ENCODE data around the gene GPC5. TPM values are rescaled to one million over a fixed set of nuclear protein-coding genes. Genes with fewer than 3 reads are reported as not detected.

GPC5 gene
- total RNA-seq, 1 donor from 2014 or later: 0.57 TPM

DNA sequence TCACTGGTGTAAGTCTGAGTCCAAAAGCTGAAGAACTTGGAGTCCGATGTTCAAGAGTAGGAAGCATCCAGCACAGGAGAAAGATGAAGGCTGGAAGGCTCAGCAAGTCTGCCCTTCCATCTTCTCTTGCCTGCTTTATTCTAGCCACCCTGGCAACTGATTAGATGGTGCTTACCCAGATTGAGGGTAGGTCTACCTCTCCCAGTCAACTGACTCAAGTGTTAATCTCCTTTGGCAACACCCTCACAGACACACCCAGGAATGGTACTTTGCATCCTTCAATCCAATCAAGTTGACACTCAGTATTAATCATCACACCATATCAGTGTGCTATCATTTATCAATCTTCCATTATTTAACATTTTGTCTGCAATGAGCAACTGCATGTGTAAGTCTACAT lies 223.5 kb downstream of the GPC5 start:
- Mint-ChIP-seq H3K4me3 (ENCODE audit: low read depth) (no peak overlapping the region), H3K4me1 (ENCODE audit: low read depth) (peaks cover 15% of the 10 kb centered on the region), H3K36me3 (ENCODE audit: insufficient read depth) (no peaks in the 10 kb centered on the region), H3K27me3 (no peaks in the 10 kb centered on the region), H3K9me3 (ENCODE audit: low read depth) (no peaks in the 10 kb centered on the region), H3K27ac (no peak overlapping the region)
- TF ChIP-seq, protein P1, sequence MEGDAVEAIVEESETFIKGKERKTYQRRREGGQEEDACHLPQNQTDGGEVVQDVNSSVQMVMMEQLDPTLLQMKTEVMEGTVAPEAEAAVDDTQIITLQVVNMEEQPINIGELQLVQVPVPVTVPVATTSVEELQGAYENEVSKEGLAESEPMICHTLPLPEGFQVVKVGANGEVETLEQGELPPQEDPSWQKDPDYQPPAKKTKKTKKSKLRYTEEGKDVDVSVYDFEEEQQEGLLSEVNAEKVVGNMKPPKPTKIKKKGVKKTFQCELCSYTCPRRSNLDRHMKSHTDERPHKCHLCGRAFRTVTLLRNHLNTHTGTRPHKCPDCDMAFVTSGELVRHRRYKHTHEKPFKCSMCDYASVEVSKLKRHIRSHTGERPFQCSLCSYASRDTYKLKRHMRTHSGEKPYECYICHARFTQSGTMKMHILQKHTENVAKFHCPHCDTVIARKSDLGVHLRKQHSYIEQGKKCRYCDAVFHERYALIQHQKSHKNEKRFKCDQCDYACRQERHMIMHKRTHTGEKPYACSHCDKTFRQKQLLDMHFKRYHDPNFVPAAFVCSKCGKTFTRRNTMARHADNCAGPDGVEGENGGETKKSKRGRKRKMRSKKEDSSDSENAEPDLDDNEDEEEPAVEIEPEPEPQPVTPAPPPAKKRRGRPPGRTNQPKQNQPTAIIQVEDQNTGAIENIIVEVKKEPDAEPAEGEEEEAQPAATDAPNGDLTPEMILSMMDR (IDR thresholded peaks at IDR 0.05; ENCODE audit: unreplicated experiment): no peak
- DNase-seq (ENCODE audit: low spot score, unreplicated experiment): no peak

DNA sequence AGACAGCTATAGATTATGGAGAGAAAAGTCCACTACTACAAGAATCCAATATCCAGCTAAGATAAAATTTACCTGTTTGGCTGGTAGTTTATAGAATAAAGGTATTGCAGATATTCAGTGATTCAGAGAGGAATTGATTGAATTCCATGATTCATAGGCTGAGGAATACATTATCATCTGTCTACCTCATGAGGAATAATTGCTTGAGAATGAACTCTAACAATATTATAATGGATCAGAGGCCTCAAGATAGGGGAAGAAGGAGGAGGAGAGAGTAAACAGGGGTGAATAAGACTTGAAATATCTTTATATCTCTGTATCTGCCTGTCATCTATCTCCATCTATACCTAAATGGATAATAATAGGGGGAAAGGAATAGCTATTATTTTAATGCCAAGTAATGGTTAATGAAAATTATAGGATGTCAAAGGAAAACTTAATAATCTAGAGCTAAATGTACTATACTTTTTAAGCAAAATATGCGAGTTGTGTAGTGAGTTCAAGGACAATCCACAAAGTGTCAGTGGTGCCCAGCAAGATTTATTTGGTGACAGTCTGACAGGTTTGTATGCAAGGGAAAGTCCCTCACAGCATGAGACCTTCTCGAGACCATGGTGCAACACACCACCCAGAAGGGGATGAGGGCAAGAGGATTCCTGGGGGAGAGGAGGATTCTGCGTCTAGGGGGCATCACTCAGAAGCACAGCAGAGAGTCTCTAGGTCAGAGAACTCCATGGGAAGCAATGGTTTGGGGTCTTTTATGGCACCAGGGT lies 224.5 kb downstream of the GPC5 start:
- peaks cover 15% of the 10 kb centered on the region for H3K4me1 Mint-ChIP-seq (ENCODE audit: low read depth)
- H3K9me3 Mint-ChIP-seq (ENCODE audit: low read depth): no peaks in the 10 kb centered on the region
- no peaks in the 10 kb centered on the region for H3K36me3 Mint-ChIP-seq (ENCODE audit: insufficient read depth)
- no peak overlapping the region for H3K4me3 Mint-ChIP-seq (ENCODE audit: low read depth)
- H3K27me3 Mint-ChIP-seq: no peaks in the 10 kb centered on the region
- no peak for DNase-seq (ENCODE audit: low spot score, unreplicated experiment)
- no peak overlapping the region for H3K27ac Mint-ChIP-seq
- TF ChIP-seq, protein P1 (IDR thresholded peaks at IDR 0.05; ENCODE audit: unreplicated experiment): no peak

DNA sequence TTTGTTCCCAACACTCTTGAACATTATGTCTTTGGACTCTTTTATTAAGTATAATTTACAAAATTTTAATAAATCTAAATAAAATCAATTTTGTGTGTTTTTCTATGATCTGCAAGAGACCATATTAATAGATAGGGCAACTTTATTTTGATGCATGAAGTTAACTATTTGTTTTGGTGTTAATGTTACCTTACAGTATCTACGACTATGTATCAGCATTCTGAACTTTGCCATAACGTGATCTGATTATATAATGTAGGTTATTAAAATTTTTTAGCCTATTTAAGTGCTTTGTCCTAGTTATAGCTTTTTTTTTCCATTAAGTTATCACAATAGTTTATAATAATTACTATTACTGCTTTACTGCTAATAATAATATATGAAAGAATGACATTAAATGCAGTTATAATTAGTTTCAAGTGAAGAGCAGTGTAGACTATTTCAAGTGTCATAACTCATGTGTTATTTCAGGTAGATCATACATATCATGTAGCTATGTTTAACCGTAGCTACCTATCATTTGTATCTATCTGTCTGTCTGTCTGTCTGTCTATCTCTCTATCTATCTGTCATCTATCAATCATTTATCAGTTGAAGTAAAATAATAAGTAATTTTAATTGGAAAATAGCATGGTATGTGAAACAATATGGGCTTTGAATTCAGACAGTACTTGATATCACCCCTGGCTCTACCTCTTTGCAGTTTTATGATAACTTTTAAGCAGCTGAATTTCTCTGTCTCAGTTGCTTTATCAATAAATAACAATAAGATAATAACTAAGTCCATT lies 229.7 kb downstream of the GPC5 start:
- H3K27ac Mint-ChIP-seq: no peak overlapping the region
- TF ChIP-seq, protein P1 (IDR thresholded peaks at IDR 0.05; ENCODE audit: unreplicated experiment): no peak
- H3K27me3 Mint-ChIP-seq: no peaks in the 10 kb centered on the region
- H3K4me1 Mint-ChIP-seq (ENCODE audit: low read depth): peaks cover 8% of the 10 kb centered on the region
- no peak overlapping the region for H3K4me3 Mint-ChIP-seq (ENCODE audit: low read depth)
- DNase-seq (ENCODE audit: low spot score, unreplicated experiment): no peak
- H3K36me3 Mint-ChIP-seq (ENCODE audit: insufficient read depth): no peaks in the 10 kb centered on the region
- H3K9me3 Mint-ChIP-seq (ENCODE audit: low read depth): no peaks in the 10 kb centered on the region

DNA sequence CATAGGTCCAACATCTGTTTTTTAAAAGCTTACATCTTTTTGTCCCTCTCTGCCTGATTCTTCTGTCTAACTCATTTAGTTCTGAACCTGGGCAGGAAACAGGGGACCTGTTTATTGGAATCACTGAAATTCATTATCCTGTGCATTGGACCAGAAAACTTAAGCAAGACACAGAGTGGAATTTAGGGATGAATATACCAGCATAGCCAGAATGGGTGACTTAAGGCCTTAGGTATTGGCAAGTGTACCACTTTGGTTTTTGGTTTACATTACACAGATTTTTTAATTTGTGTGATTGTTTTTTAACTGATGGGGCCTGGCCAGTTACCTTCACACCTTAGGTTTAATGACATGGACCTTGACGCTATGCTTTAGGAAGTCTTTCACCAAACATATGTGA lies 232.5 kb downstream of the GPC5 start:
- no peak overlapping the region for H3K4me3 Mint-ChIP-seq (ENCODE audit: low read depth)
- H3K9me3 Mint-ChIP-seq (ENCODE audit: low read depth): no peaks in the 10 kb centered on the region
- TF ChIP-seq, protein P1 (IDR thresholded peaks at IDR 0.05; ENCODE audit: unreplicated experiment): no peak
- H3K27ac Mint-ChIP-seq: no peak overlapping the region
- H3K27me3 Mint-ChIP-seq: no peaks in the 10 kb centered on the region
- no peaks in the 10 kb centered on the region for H3K36me3 Mint-ChIP-seq (ENCODE audit: insufficient read depth)
- peaks cover 1% of the 10 kb centered on the region for H3K4me1 Mint-ChIP-seq (ENCODE audit: low read depth)
- DNase-seq (ENCODE audit: low spot score, unreplicated experiment): no peak

DNA sequence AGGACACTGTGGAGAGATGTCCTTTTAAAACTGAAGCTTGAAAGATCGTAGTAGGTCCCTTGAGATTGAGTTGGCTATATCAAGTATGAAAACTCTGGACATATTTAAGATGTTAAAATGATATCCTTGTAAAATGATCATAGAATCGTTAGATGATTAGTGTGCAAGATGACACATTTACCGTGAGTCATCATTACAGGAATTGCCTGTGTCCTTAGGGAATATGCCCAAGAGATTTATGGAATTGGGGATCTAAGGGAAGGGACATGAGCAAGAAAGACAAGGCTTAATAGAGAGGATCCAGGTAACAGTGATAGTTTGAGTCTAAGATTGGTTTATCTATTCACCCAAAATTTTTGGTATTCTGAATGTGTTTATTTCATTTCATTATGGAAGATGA lies 233.7 kb downstream of the GPC5 start:
- no peak for DNase-seq (ENCODE audit: low spot score, unreplicated experiment)
- H3K9me3 Mint-ChIP-seq (ENCODE audit: low read depth): no peaks in the 10 kb centered on the region
- no peak overlapping the region for H3K27ac Mint-ChIP-seq
- H3K36me3 Mint-ChIP-seq (ENCODE audit: insufficient read depth): no peaks in the 10 kb centered on the region
- H3K4me1 Mint-ChIP-seq (ENCODE audit: low read depth): no peaks in the 10 kb centered on the region
- no peaks in the 10 kb centered on the region for H3K27me3 Mint-ChIP-seq
- TF ChIP-seq, protein P1 (IDR thresholded peaks at IDR 0.05; ENCODE audit: unreplicated experiment): no peak
- H3K4me3 Mint-ChIP-seq (ENCODE audit: low read depth): no peak overlapping the region

Measured in progenitor cell of endocrine pancreas (in vitro differentiated cells).